ENCODE measurements around the gene SPOUT1. TPM values are rescaled to one million over a fixed set of nuclear protein-coding genes. Genes with fewer than 3 reads are reported as not detected.

SPOUT1 gene
- polyA plus RNA-seq, 1 donor (not counting 4 experiments of a cell fraction or from before 2014, with no cell fraction given) = 22.0 TPM

- H3K9me1 ChIP-seq (ENCODE audit: control insufficient read depth, extremely low read depth, insufficient read depth, low read length) = no peaks in the 10 kb centered on the region
- TF ChIP-seq CTCF (optimal IDR thresholded peaks at IDR 0.05 in 1 of 3, IDR thresholded peaks at IDR 0.05 in 1 of 3, conservative IDR thresholded peaks at IDR 0.05 in 1 of 3; ENCODE audit: extremely low read depth in 1 of 3, insufficient read depth in 2 of 3, low read length in 3 of 3) (no peak), EZH2 (IDR thresholded peaks at IDR 0.05; ENCODE audit: low read length) (no peak)
- H3K9ac ChIP-seq (ENCODE audit: control insufficient read depth, extremely low read depth, insufficient read depth, low read length) = peak overlapping the region; percentile 87
- peak overlapping the region; percentile 80 to 94 (median 84) for H3K4me3 ChIP-seq (ENCODE audit: control insufficient read depth in 2 of 3, extremely low read depth in 1 of 3, insufficient read depth in 2 of 3, low read depth in 1 of 3, low read length in 3 of 3)
- peaks cover 9% of the 10 kb centered on the region for H3K79me2 ChIP-seq (ENCODE audit: control insufficient read depth, insufficient read depth, low read length)
- H3K4me1 ChIP-seq (ENCODE audit: control insufficient read depth, extremely low read depth, insufficient read depth, low read length) = peaks cover 6% of the 10 kb centered on the region
- H3K4me2 ChIP-seq (ENCODE audit: control insufficient read depth, extremely low read depth, insufficient read depth, low read depth, low read length) = peak overlapping the region; percentile 98
- no peaks in the 10 kb centered on the region for H3K9me3 ChIP-seq (ENCODE audit: control insufficient read depth, low read depth, low read length)
- FAIRE-seq = no peak
- no peaks in the 10 kb centered on the region for H4K20me1 ChIP-seq (ENCODE audit: control insufficient read depth, extremely low read depth, insufficient read depth, low read length)
- dilution Hi-C loops (cut with MboI; ENCODE audit: extremely low pct_ligation_motif_present, low sequenced_read_pairs) = no loop called here
- peak overlapping the region; percentile 84 for H2AFZ ChIP-seq (ENCODE audit: control insufficient read depth, low read length)
- peak overlapping the region; percentile 57 for H3K27ac ChIP-seq (ENCODE audit: control insufficient read depth, insufficient read depth, low read length)
- no peaks in the 10 kb centered on the region for H3K27me3 ChIP-seq (ENCODE audit: control insufficient read depth, extremely low read depth, insufficient read depth, low read length)
- H3K36me3 ChIP-seq (ENCODE audit: control insufficient read depth in 2 of 2, extremely low read depth in 1 of 2, insufficient read depth in 2 of 2, low read length in 2 of 2) = peaks cover 25 to 33% of the 10 kb centered on the region in 2 experiments
- DNase-seq (ENCODE audit: low read depth, low spot score) = no peak
Observed at GRCh38 chr9:128828719-128829452, 708 bp downstream of the SPOUT1 start.

- Histone ChIP-seq H2AFZ (ENCODE audit: control insufficient read depth, low read length) (no peak overlapping the region), H3K4me2 (ENCODE audit: control insufficient read depth, extremely low read depth, insufficient read depth, low read depth, low read length) (peak overlapping the region; percentile 98), H3K36me3 (ENCODE audit: control insufficient read depth in 2 of 2, extremely low read depth in 1 of 2, insufficient read depth in 2 of 2, low read length in 2 of 2) (peaks cover 27 to 39% of the 10 kb centered on the region in 2 experiments), H3K27ac (ENCODE audit: control insufficient read depth, insufficient read depth, low read length) (no peak overlapping the region), H4K20me1 (ENCODE audit: control insufficient read depth, extremely low read depth, insufficient read depth, low read length) (no peaks in the 10 kb centered on the region), H3K4me1 (ENCODE audit: control insufficient read depth, extremely low read depth, insufficient read depth, low read length) (peaks cover 6% of the 10 kb centered on the region), H3K27me3 (ENCODE audit: control insufficient read depth, extremely low read depth, insufficient read depth, low read length) (no peaks in the 10 kb centered on the region), H3K9me3 (ENCODE audit: control insufficient read depth, low read depth, low read length) (no peaks in the 10 kb centered on the region), H3K9ac (ENCODE audit: control insufficient read depth, extremely low read depth, insufficient read depth, low read length) (no peak overlapping the region), H3K9me1 (ENCODE audit: control insufficient read depth, extremely low read depth, insufficient read depth, low read length) (no peaks in the 10 kb centered on the region), H3K79me2 (ENCODE audit: control insufficient read depth, insufficient read depth, low read length) (peaks cover 9% of the 10 kb centered on the region), H3K4me3 (ENCODE audit: control insufficient read depth in 2 of 3, extremely low read depth in 1 of 3, insufficient read depth in 2 of 3, low read depth in 1 of 3, low read length in 3 of 3) (peak overlapping the region in 1 of 3 experiments; percentile 94)
- dilution Hi-C loops (cut with MboI; ENCODE audit: extremely low pct_ligation_motif_present, low sequenced_read_pairs) = no loop called here
- DNase-seq (ENCODE audit: low read depth, low spot score) (no peak), FAIRE-seq (no peak)
- TF ChIP-seq EZH2 (IDR thresholded peaks at IDR 0.05; ENCODE audit: low read length) = no peak
- no peak for TF ChIP-seq CTCF (optimal IDR thresholded peaks at IDR 0.05 in 1 of 3, IDR thresholded peaks at IDR 0.05 in 1 of 3, conservative IDR thresholded peaks at IDR 0.05 in 1 of 3; ENCODE audit: extremely low read depth in 1 of 3, insufficient read depth in 2 of 3, low read length in 3 of 3)
Observed at GRCh38 chr9:128828267-128828666, 1.3 kb downstream of the SPOUT1 start.

All from keratinocyte (primary cell).